HG03432 (cell line): ENCODE data around the gene VTCN1.
"Not testable (repeated sequence)": the region's sequence is repeated elsewhere in the genome, so short reads cannot be mapped to it uniquely, and the experiment has no call there.

Source experiments
- ATAC-seq: cut with Tn5 transposase; IDR thresholded peaks from one replicate; pipeline ENCODE4 v1.9.1; 2021; ENCODE audit warnings: mild to moderate bottlenecking, moderate library complexity; ENCODE audit not compliant: unreplicated experiment

VTCN1 gene

GRCh38 chr1:117128323-117129079 is 82.2 kb downstream of the VTCN1 start:
- ATAC-seq: no peak

GRCh38 chr1:117127795-117128194 is 82.9 kb downstream of the VTCN1 start:
- ATAC-seq: no peak

GRCh38 chr1:117124661-117125060 is 86.1 kb downstream of the VTCN1 start:
- ATAC-seq: no peak

- ATAC-seq: no peak
Measured at GRCh38 chr1:117123274-117123673, 87.5 kb downstream of the VTCN1 start.

- no peak for ATAC-seq
Measured at GRCh38 chr1:117122330-117123025, 88.2 kb downstream of the VTCN1 start.

GRCh38 chr1:117121589-117122329 is 89.0 kb downstream of the VTCN1 start, which contains the start of gene TRIM45:
Gene TRIM45 (minus strand): TSS chr1:117121749. CDS start chr1:117121201, 548 bp downstream.
- peak; percentile 96 for ATAC-seq

- ATAC-seq: peak; percentile 14
Measured at GRCh38 chr1:117120774-117121588, 89.7 kb downstream of the VTCN1 start.

- ATAC-seq: not testable (repeated sequence)
Measured at GRCh38 chr1:117119144-117119543, 91.6 kb downstream of the VTCN1 start.

GRCh38 chr1:117118137-117118536 is 92.6 kb downstream of the VTCN1 start:
- no peak for ATAC-seq

GRCh38 chr1:117117697-117118096 is 93.0 kb downstream of the VTCN1 start:
- no peak for ATAC-seq

GRCh38 chr1:117116784-117117130 is 94.0 kb downstream of the VTCN1 start:
- ATAC-seq: no peak

- no peak for ATAC-seq
Measured at GRCh38 chr1:117116090-117116783, 94.5 kb downstream of the VTCN1 start.

- ATAC-seq: no peak
Measured at GRCh38 chr1:117114877-117115276, 95.8 kb downstream of the VTCN1 start.

GRCh38 chr1:117113199-117113598 is 97.5 kb downstream of the VTCN1 start:
- no peak for ATAC-seq

- no peak for ATAC-seq
Measured at GRCh38 chr1:117112047-117112717, 98.5 kb downstream of the VTCN1 start.

GRCh38 chr1:117110774-117111173 is 100.0 kb downstream of the VTCN1 start:
- ATAC-seq: no peak

GRCh38 chr1:117107364-117107763 is 103.4 kb downstream of the VTCN1 start:
- ATAC-seq: no peak

- no peak for ATAC-seq
Measured at GRCh38 chr1:117106478-117106877, 104.2 kb downstream of the VTCN1 start.

GRCh38 chr1:117105722-117106121 is 105.0 kb downstream of the VTCN1 start:
- ATAC-seq: no peak

GRCh38 chr1:117104986-117105385 is 105.7 kb downstream of the VTCN1 start:
- ATAC-seq: no peak
